Measurements from ENCODE around the gene MVD. TPM values are rescaled to one million over a fixed set of nuclear protein-coding genes. Genes with fewer than 3 reads are reported as not detected.

Gene MVD
- total RNA-seq, 1 donor from 2014 or later: 40.0 TPM

DNA sequence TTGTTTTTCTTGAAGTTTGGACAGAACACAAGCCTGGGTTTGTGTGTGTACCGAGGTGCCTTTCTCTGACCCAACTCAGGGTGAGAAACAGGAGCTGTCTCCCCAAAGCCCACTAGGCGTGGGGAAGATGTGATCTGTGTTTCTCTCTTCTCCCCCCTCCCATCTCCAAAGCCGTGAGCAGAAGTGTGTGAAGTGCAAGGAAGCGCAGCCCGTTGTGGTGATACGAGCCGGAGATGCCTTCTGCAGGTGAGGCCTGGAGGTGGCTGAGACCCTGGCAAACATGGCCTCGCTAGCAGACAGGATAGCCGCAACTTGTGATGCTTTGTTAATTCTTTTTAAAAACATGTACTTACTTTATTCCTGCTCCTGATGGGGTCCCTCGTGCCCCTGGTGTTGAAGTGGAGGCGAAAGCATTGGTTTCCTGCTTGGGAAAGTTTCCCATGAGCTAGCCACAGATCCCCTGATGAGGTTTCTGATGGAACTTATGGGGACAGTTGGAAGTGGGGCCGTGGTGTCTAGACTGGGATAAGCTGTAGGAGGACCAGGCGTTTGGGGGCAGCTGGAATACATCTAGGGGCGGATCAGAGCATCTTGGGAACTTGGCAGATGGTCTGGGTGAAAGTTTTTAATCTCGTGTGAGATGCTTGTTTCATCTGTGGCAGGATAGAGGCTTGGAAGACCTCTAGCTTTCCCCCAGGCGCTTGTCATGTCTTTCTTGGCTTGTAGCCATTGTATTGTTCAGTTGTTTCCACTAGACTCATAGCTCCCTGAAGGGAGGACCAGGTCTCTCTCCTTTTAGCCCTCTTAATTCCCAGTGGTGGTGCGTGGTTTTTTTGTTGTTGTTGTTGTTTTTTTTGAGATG is 44.3 kb upstream of the MVD start:
- Mint-ChIP-seq H3K27ac (ENCODE audit: unreplicated experiment) (peak overlapping the region; percentile 76), H3K4me1 (ENCODE audit: low read depth) (peaks cover 36% of the 10 kb centered on the region)
- TF ChIP-seq, protein P1, sequence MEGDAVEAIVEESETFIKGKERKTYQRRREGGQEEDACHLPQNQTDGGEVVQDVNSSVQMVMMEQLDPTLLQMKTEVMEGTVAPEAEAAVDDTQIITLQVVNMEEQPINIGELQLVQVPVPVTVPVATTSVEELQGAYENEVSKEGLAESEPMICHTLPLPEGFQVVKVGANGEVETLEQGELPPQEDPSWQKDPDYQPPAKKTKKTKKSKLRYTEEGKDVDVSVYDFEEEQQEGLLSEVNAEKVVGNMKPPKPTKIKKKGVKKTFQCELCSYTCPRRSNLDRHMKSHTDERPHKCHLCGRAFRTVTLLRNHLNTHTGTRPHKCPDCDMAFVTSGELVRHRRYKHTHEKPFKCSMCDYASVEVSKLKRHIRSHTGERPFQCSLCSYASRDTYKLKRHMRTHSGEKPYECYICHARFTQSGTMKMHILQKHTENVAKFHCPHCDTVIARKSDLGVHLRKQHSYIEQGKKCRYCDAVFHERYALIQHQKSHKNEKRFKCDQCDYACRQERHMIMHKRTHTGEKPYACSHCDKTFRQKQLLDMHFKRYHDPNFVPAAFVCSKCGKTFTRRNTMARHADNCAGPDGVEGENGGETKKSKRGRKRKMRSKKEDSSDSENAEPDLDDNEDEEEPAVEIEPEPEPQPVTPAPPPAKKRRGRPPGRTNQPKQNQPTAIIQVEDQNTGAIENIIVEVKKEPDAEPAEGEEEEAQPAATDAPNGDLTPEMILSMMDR (IDR thresholded peaks at IDR 0.05): no peak

DNA sequence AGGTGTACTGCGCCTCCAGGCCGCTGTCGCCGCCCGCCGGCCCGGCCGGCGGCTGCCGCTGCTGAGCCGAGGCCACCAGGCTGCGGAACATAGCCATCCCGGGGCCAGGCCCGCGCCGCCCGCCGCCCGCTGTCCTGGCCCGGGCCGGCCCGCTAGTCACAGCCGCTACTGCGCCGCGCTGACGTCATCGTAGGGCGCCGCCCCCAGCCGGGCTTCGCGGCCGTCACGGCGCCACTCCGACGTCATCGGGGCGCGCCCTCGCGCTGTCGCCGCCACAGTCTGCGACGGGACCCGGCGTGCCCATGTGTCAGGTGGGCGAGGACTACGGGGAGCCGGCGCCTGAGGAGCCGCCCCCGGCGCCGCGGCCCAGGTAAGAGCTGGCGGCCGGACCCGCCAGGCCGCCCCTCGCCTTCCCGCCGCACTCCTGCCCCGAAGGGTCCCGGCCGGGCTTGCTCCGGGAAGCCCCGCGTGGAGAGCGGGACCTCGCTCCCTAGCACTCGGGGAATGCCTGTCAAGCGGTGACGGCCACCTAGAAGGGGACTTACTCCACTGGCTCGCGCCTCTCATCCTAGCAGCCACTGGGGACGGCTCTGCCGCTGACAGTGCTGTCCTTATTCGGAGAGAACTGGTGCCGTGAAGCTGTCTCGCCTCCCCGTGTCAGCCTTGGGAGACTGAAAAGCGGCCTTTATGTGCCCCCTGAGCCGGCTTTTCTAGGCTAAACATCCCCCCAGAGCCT is 43.5 kb upstream of the MVD start, which contains the start of the genes CTU2 and RNF166:
Gene CTU2 (plus strand): TSS at position 275 of the 736 bp plus-strand sequence. CDS start 28 bp downstream, at position 303.
Gene RNF166 (minus strand): TSS at position 180 of the 736 bp plus-strand sequence. CDS start 83 bp downstream, at position 97.
- Mint-ChIP-seq H3K4me3 (ENCODE audit: unreplicated experiment) (peak within 1 kb of the TSS; percentile 78), H3K9me3 (ENCODE audit: low read depth) (no peaks in the 10 kb centered on the region)

More for the DNA sequence above, 44.3 kb upstream of the MVD start:
- DNase-seq (ENCODE audit: low spot score): no peak
- Mint-ChIP-seq H3K27me3 (ENCODE audit: low read depth) (no peaks in the 10 kb centered on the region), H3K4me3 (ENCODE audit: unreplicated experiment) (peak overlapping the region; percentile 73), H3K9me3 (ENCODE audit: low read depth) (no peaks in the 10 kb centered on the region), H3K36me3 (ENCODE audit: low read depth) (no peaks in the 10 kb centered on the region)

DNA sequence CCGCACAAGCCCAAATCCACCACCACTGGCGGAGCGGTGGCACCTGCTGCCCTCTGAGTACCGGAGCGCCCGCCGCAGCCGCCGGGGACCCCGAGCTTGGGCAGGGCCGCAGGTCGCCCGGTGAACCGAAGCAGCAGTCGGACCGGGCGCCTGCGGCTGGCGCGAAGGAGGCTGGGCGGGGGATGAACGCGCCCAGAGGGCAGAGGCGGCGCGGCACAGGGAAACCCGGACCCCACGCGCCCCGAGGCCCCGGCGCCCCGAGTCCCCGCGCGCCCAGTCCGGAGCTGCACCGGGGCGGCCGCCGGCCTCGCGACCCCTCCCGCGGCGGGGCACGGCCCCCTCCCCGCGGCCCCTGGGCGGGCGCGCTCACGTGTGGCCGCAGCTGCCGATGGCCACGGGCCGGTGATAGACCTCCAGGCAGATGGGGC is 42.9 kb upstream of the MVD start:
- Mint-ChIP-seq H3K27ac (ENCODE audit: unreplicated experiment) (peak overlapping the region; percentile 27), H3K9me3 (ENCODE audit: low read depth) (no peaks in the 10 kb centered on the region), H3K4me3 (ENCODE audit: unreplicated experiment) (peak overlapping the region; percentile 78), H3K36me3 (ENCODE audit: low read depth) (no peaks in the 10 kb centered on the region), H3K27me3 (ENCODE audit: low read depth) (no peaks in the 10 kb centered on the region), H3K4me1 (ENCODE audit: low read depth) (peaks cover 40% of the 10 kb centered on the region)
- TF ChIP-seq, protein P1 (IDR thresholded peaks at IDR 0.05): no peak
- DNase-seq (ENCODE audit: low spot score): no peak

More for the DNA sequence above, 43.5 kb upstream of the MVD start, which contains the start of the genes CTU2 and RNF166:
- Mint-ChIP-seq H3K27me3 (ENCODE audit: low read depth) (no peaks in the 10 kb centered on the region), H3K27ac (ENCODE audit: unreplicated experiment) (peak within 1 kb of the TSS; percentile 76), H3K36me3 (ENCODE audit: low read depth) (no peaks in the 10 kb centered on the region), H3K4me1 (ENCODE audit: low read depth) (peaks cover 36% of the 10 kb centered on the region)
- no peak for DNase-seq (ENCODE audit: low spot score)
- TF ChIP-seq, protein P1 (IDR thresholded peaks at IDR 0.05): no peak

DNA sequence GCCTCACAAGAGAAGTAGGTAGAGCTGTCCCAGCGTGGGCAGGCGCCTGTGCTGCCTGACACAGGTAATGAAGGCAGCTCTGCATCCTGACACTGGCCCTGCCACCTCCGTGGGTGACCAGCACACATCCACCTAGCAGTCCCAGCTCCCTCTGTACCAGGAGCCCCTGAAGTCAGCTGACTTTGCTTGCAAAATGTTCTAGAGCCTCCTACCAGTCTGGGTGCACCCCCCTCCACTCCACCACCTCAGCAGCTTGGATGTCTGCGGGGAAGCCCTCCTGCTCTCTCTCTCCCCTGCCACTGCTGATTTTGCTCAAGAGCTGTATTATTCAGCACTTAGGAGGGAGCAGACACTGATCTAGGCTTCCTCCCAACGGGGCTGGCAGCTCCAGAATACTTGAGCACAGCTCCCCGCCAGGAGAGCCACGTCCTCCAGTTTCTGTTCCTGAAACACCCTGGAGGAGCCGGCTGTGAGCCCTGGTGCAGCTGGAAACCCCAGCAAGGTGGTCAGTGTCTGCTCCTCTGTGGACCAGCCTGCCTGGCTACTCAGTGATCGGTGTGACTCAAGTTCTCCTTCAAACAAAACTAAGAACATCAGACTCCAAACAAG is 42.3 kb upstream of the MVD start:
- Mint-ChIP-seq H3K4me1 (ENCODE audit: low read depth) (peaks cover 41% of the 10 kb centered on the region), H3K27me3 (ENCODE audit: low read depth) (no peaks in the 10 kb centered on the region), H3K4me3 (ENCODE audit: unreplicated experiment) (peak overlapping the region; percentile 78), H3K9me3 (ENCODE audit: low read depth) (no peaks in the 10 kb centered on the region), H3K27ac (ENCODE audit: unreplicated experiment) (peak overlapping the region; percentile 27), H3K36me3 (ENCODE audit: low read depth) (no peaks in the 10 kb centered on the region)
- DNase-seq (ENCODE audit: low spot score): no peak
- TF ChIP-seq, protein P1 (IDR thresholded peaks at IDR 0.05): no peak

All from chondrocyte (in vitro differentiated cells).